SK-N-SH (cell line): Measurements from ENCODE around the gene DRD2.

ENCODE experiments used
- EZH2phosphoT487 ChIP-seq: fragments of 200-600 bp; sonication (generic); IDR thresholded peaks from 2 replicates; pipeline ENCODE4 v1.6.1; 2017; ENCODE audit warnings: low read depth, mixed run types, mild to moderate bottlenecking, antibody characterized with exemption, moderate library complexity, borderline replicate concordance
- MXI1 ChIP-seq: IDR thresholded peaks from 2 replicates; pipeline ENCODE4 v1.6.1; 2012; ENCODE audit warnings: mild to moderate bottlenecking, low read depth, low read length, improper control_type of control experiment
- POLR2AphosphoS5 ChIP-seq: IDR thresholded peaks from 2 replicates; pipeline ENCODE4 v1.6.1; 2012; ENCODE audit warnings: low read depth, low read length
- RXRA ChIP-seq: IDR thresholded peaks from 2 replicates; pipeline ENCODE4 v1.4.0; 2012; ENCODE audit warnings: low read depth, mild to moderate bottlenecking, borderline replicate concordance
- SIN3A ChIP-seq: IDR thresholded peaks from 2 replicates; pipeline ENCODE4 v1.6.1; 2012; ENCODE audit warnings: low read depth, mild to moderate bottlenecking, low read length, moderate library complexity, borderline replicate concordance
- TAF1 ChIP-seq: IDR thresholded peaks from 2 replicates; pipeline ENCODE4 v1.6.1; 2012; ENCODE audit warnings: low read depth, mild to moderate bottlenecking, low read length, moderate library complexity, borderline replicate concordance
- TF ChIP-seq, protein P1 (sequence below): fragments of 200-600 bp; sonication (generic); IDR thresholded peaks from 2 replicates; pipeline ENCODE4 v1.6.1; 2017; ENCODE audit warnings: antibody characterized with exemption, mild to moderate bottlenecking, moderate library complexity
- TF ChIP-seq, protein P2 (sequence below): IDR thresholded peaks from 2 replicates; pipeline ENCODE4 v1.4.0; 2012; ENCODE audit warnings: low read depth
- TF ChIP-seq, protein P3 (sequence below): IDR thresholded peaks from 2 replicates; pipeline ENCODE4 v1.4.0; 2012; ENCODE audit warnings: low read depth, borderline replicate concordance
- TF ChIP-seq, protein P4 (sequence below): IDR thresholded peaks from 2 replicates; pipeline ENCODE4 v1.4.0; 2012; ENCODE audit warnings: low read depth, borderline replicate concordance

DNA sequence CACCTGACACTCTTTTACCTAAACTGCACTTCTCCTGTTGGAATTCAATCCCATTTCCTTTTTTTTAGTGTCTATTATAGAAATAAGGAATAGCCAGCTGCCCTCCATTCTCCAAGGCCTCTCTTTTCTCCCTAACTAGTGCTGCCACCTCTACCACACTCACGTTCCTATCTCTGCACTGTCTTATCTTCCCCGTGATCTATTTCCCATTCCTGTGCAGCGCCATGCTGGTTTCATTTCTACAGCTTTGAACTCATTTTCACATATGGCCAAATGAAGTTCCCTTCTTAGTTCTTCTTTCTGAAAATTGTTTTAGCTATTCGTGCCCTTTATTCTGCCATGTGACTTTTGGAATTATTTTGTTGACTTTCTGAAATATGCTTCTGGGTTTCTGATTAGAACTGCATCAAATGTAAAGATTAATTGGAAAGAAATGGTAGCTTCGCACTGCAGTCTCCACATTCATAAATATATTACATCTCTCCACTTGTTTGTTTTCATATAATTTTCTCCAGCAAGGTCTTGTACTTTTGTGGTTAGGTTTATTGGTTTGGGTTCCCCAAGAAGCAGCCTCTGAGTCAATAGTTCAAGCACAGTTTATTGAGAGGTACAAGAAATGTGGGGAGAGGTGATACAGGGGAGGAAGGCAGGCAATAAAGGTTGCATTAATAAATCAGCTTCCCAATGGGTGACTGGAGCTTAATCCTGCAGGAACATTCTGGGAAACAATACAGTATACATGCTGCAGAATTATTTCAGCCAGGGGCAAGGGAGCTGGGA is 43.7 kb upstream of the DRD2 start:
- TF ChIP-seq, protein P1, sequence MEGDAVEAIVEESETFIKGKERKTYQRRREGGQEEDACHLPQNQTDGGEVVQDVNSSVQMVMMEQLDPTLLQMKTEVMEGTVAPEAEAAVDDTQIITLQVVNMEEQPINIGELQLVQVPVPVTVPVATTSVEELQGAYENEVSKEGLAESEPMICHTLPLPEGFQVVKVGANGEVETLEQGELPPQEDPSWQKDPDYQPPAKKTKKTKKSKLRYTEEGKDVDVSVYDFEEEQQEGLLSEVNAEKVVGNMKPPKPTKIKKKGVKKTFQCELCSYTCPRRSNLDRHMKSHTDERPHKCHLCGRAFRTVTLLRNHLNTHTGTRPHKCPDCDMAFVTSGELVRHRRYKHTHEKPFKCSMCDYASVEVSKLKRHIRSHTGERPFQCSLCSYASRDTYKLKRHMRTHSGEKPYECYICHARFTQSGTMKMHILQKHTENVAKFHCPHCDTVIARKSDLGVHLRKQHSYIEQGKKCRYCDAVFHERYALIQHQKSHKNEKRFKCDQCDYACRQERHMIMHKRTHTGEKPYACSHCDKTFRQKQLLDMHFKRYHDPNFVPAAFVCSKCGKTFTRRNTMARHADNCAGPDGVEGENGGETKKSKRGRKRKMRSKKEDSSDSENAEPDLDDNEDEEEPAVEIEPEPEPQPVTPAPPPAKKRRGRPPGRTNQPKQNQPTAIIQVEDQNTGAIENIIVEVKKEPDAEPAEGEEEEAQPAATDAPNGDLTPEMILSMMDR, result no peak
- no peak for TF ChIP-seq MXI1
- TF ChIP-seq POLR2AphosphoS5, result no peak
- TF ChIP-seq EZH2phosphoT487, result no peak
- TF ChIP-seq, protein P2, sequence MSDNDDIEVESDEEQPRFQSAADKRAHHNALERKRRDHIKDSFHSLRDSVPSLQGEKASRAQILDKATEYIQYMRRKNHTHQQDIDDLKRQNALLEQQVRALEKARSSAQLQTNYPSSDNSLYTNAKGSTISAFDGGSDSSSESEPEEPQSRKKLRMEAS, result no peak
- TF ChIP-seq TAF1, result no peak
- TF ChIP-seq RXRA, result no peak
- TF ChIP-seq, protein P3, sequence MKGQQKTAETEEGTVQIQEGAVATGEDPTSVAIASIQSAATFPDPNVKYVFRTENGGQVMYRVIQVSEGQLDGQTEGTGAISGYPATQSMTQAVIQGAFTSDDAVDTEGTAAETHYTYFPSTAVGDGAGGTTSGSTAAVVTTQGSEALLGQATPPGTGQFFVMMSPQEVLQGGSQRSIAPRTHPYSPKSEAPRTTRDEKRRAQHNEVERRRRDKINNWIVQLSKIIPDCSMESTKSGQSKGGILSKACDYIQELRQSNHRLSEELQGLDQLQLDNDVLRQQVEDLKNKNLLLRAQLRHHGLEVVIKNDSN, result no peak
- no peak for TF ChIP-seq SIN3A
- TF ChIP-seq, protein P4, sequence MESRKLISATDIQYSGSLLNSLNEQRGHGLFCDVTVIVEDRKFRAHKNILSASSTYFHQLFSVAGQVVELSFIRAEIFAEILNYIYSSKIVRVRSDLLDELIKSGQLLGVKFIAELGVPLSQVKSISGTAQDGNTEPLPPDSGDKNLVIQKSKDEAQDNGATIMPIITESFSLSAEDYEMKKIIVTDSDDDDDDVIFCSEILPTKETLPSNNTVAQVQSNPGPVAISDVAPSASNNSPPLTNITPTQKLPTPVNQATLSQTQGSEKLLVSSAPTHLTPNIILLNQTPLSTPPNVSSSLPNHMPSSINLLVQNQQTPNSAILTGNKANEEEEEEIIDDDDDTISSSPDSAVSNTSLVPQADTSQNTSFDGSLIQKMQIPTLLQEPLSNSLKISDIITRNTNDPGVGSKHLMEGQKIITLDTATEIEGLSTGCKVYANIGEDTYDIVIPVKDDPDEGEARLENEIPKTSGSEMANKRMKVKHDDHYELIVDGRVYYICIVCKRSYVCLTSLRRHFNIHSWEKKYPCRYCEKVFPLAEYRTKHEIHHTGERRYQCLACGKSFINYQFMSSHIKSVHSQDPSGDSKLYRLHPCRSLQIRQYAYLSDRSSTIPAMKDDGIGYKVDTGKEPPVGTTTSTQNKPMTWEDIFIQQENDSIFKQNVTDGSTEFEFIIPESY, result no peak
